Posterior vena cava (tissue), 2 donors: ENCODE results near the gene LYPD6B. TPM values are rescaled to one million over a fixed set of nuclear protein-coding genes. Genes with fewer than 3 reads are reported as not detected.

Experiments used
- DNase-seq: peaks from one replicate; pipeline ENCODE4 v3.0.0-alpha.2; 2020; ENCODE audit warnings: low spot score
- intact Hi-C, 2 donors: fragments of 100-400 bp; cut with DNase I; formaldehyde crosslinking; loops; one replicate each; pipeline versions ENCODE4 v1.14.1 to v1.14.2; 2022 to 2023
- total RNA-seq, 2 donors: library from RNA; stranded (reverse); fragmentation: NEBNext Ultra II Directional; extraction: Animal tissue kit (Norgen Biotek cat#: 25700); gene quantifications; one replicate each; pipeline ENCODE4 v1.2.1, GENCODE V29; 2021
- donor health status: DM: yes; HTN: yes; CAD: no.
- donor health status: DM: yes; HTN: yes; CAD: no.

LYPD6B gene
- total RNA-seq, 2 donors from 2014 or later, result not detected

DNA sequence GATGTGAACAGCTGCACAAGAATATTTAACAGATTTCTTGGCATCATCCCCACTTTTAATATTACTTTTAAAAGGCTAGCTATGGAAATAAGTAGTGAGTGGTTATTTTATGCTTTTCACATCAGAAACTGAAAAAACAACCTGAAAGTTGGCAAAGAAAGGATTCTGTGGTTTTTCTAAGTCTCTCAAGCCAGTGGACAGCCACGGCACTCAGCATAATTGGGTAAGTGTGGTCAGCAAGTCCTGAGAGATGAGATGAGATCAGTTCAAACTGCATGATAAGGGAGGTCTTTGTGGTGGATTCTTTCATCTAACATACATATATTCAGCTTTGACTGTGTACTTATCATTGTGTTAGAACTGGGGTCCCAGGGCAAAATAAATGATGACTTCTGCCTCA, 105.2 kb downstream of the LYPD6B start:
- no peak for DNase-seq
- intact Hi-C loops, result no loop called here

GRCh38 chr2:149145314-149146295, 107.1 kb downstream of the LYPD6B start:
- intact Hi-C loops, result no loop called here
- DNase-seq, result no peak

- intact Hi-C loops, result no loop called here
These were observed 108.4 kb downstream of the LYPD6B start for GRCh38 chr2:149146876-149147275.

GRCh38 chr2:149148194-149149006, 109.9 kb downstream of the LYPD6B start:
- DNase-seq, result no peak
- intact Hi-C loops, result no loop called here

More at GRCh38 chr2:149146876-149147275, 108.4 kb downstream of the LYPD6B start:
- DNase-seq, result no peak

DNA sequence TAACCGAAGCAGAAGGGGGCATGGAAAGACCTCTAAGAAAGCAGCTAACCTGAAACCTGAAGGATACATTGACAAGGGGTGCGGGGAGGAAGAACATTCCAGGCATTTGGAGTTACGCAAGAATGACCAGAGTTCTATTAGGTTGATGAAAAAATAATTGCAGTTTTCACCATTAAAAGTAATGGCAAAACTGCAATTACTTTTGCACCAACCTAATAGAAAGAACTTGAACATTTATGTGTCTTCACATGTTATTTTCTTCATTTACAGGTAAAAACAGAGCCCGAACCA, 110.5 kb downstream of the LYPD6B start:
- intact Hi-C loops, result no loop called here
- no peak for DNase-seq

- intact Hi-C loops, result no loop called here
- DNase-seq, result no peak
These were observed 114.0 kb downstream of the LYPD6B start for GRCh38 chr2:149152469-149152953.

GRCh38 chr2:149155196-149155969, 116.9 kb downstream of the LYPD6B start:
- no peak for DNase-seq
- intact Hi-C loops, result no loop called here

- DNase-seq, result no peak
- intact Hi-C loops, result no loop called here
These were observed 117.5 kb downstream of the LYPD6B start for GRCh38 chr2:149155988-149156387.

- DNase-seq, result no peak
- intact Hi-C loops, result no loop called here
These were observed 118.7 kb downstream of the LYPD6B start for GRCh38 chr2:149156971-149157740.

GRCh38 chr2:149158957-149159356, 120.5 kb downstream of the LYPD6B start:
- DNase-seq, result no peak
- intact Hi-C loops, result no loop called here

GRCh38 chr2:149160195-149160594, 121.7 kb downstream of the LYPD6B start:
- no peak for DNase-seq
- intact Hi-C loops, result no loop called here

DNA sequence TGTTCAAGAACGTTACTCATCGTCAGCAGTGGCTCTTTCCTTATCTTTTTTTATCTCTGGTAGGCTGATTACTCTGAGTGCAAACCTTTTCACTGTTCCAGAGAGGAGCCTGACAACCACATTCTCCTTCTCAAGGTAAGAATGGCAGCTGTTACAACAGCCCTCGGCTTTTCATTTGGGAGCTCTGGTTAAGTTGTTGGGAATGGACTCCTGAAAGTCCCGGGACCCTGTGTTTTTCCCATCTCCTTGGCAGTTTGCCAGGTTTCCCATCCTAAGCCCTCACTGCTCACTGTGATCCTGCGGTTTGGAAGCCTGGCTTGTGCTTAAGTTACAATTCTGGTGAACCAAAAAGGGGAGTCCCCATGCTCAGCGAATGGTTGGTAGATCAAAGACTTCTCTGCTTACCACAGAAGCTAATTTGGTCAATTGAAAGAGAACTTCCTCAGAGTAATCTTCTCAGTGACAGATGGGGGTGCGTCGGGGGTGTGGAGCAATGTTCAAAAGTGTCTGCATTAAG, 122.3 kb downstream of the LYPD6B start:
- intact Hi-C loops, result no loop called here
- no peak for DNase-seq

- intact Hi-C loops, result no loop called here
- DNase-seq, result no peak
These were observed 123.2 kb downstream of the LYPD6B start for GRCh38 chr2:149161481-149162225.

DNA sequence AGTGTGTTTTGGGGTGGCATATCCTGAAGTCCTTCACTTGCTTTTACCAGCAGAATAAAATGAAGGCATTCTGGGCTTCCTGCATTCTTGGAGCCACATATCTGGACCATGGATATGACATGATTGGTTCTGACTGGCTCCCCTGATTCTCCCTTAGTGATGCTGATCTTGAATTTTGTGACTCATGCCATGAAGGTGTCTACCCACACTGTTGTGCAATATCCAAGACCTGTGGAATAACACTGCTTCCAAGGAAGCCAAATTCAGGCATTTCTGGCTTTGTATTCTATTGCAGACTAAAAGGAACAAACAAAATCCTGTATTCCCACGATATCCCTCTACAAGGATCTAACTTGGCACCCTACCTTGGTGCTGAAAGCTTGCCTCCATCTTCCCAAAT, 125.8 kb downstream of the LYPD6B start:
- intact Hi-C loops, result no loop called here
- DNase-seq, result no peak

- no peak for DNase-seq
- intact Hi-C loops, result no loop called here
These were observed 126.3 kb downstream of the LYPD6B start for GRCh38 chr2:149164827-149165226.

DNA sequence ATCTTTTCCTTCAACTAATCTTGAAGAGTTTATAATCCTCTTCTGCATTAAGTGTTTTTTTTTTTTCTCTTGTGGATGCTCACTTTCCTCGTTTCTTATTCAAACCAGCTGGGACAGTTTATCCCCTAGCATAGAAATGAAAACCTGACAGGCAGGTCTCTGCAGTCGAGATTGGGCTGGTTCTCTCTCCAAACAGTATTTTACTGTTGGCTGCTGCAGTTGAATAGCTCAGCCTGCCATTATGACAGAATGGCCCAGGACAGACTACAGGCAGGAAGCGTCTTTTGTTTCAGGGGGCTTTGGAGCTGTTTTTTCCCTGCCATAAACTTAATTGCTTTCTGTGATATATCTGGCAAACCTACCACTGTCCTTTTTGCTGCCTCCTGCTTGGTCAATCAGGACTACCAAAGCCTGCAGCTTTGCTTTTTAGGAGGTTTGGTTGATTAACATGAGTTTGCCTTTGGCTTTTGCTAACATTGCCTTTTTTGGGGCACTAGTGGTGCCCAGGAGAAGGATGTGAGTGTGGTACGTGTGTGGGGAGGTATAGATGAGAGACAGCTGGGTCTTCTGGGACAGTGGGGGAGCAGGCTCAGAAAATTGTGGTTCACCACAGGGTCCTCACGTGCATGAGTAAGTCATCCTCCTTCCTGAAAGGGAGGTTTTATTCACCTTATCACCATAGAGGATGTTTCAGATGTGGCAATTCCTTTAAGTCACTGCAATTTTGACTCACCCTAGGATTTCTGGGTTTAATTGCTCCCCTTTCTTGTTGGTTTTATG, 128.7 kb downstream of the LYPD6B start:
- intact Hi-C loops, result no loop called here
- DNase-seq, result no peak

- intact Hi-C loops, result no loop called here
These were observed 129.4 kb downstream of the LYPD6B start for GRCh38 chr2:149167941-149168340.

More at GRCh38 chr2:149167941-149168340, 129.4 kb downstream of the LYPD6B start:
- DNase-seq, result no peak
